Measurements from ENCODE around the gene TMPRSS2.

TMPRSS2 gene

GRCh38 chr21:41507521-41508414 lies at the start of gene TMPRSS2:
TSS of gene TMPRSS2 (minus strand) at chr21:41508158. CDS start at chr21:41498133, 10,025 bp downstream.
- Histone ChIP-seq H3K4me1 (ENCODE audit: control insufficient read depth in 1 of 2, insufficient read depth in 2 of 2, low read length in 2 of 2) (peaks cover 0 to 14% of the 10 kb centered on the region in 2 donors), H3K27ac (ENCODE audit: low read length) (peak within 1 kb of the TSS; percentile 84), H3K9me3 (ENCODE audit: control insufficient read depth in 1 of 2, low read length in 2 of 2) (no peaks in the 10 kb centered on the region), H3K36me3 (ENCODE audit: control insufficient read depth in 1 of 2, insufficient read depth in 2 of 2, low read length in 2 of 2) (no peaks in the 10 kb centered on the region), H3K4me3 (ENCODE audit: low read depth in 1 of 2, low read length in 2 of 2) (peak within 1 kb of the TSS; percentile 41 to 46), H3K27me3 (ENCODE audit: low read depth, low read length) (peaks cover 12% of the 10 kb centered on the region)

- no peak overlapping the region for H3K4me3 ChIP-seq (ENCODE audit: low read depth in 1 of 2, low read length in 2 of 2)
- no peaks in the 10 kb centered on the region for H3K36me3 ChIP-seq (ENCODE audit: control insufficient read depth in 1 of 2, insufficient read depth in 2 of 2, low read length in 2 of 2)
- no peaks in the 10 kb centered on the region for H3K4me1 ChIP-seq (ENCODE audit: control insufficient read depth in 1 of 2, insufficient read depth in 2 of 2, low read length in 2 of 2)
- no peaks in the 10 kb centered on the region for H3K9me3 ChIP-seq (ENCODE audit: control insufficient read depth in 1 of 2, low read length in 2 of 2)
- H3K27ac ChIP-seq (ENCODE audit: low read length), result no peak overlapping the region
- H3K27me3 ChIP-seq (ENCODE audit: low read depth, low read length), result no peaks in the 10 kb centered on the region
These were observed 47.1 kb upstream of the TMPRSS2 start for GRCh38 chr21:41555057-41555456.

DNA sequence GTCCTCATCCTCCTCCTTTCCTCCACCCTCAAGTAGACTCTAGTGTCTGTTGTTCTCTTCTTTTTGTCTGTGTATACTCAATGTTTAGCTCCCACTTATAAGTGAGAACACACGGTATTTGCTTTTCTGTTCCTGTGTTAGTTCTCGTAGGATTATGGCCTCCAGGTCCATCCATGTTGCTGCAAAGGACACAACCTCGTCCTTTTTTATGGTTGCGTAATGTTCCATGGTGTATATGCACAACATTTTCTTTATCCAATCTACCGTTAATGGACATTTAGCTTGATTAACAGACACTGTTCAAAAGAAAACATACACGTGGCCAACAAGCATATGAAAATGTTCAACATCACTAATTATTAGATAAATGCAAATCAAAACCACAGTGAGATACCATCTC lies 44.3 kb upstream of the TMPRSS2 start:
- Histone ChIP-seq H3K27me3 (ENCODE audit: low read depth, low read length) (peaks cover 3% of the 10 kb centered on the region), H3K36me3 (ENCODE audit: control insufficient read depth in 1 of 2, insufficient read depth in 2 of 2, low read length in 2 of 2) (no peaks in the 10 kb centered on the region), H3K9me3 (ENCODE audit: control insufficient read depth in 1 of 2, low read length in 2 of 2) (no peaks in the 10 kb centered on the region), H3K4me3 (ENCODE audit: low read depth in 1 of 2, low read length in 2 of 2) (no peak overlapping the region), H3K4me1 (ENCODE audit: control insufficient read depth in 1 of 2, insufficient read depth in 2 of 2, low read length in 2 of 2) (no peaks in the 10 kb centered on the region), H3K27ac (ENCODE audit: low read length) (no peak overlapping the region)

GRCh38 chr21:41548781-41549180 lies 40.8 kb upstream of the TMPRSS2 start:
- Histone ChIP-seq H3K36me3 (ENCODE audit: control insufficient read depth in 1 of 2, insufficient read depth in 2 of 2, low read length in 2 of 2) (no peaks in the 10 kb centered on the region), H3K27ac (ENCODE audit: low read length) (no peak overlapping the region), H3K9me3 (ENCODE audit: control insufficient read depth in 1 of 2, low read length in 2 of 2) (no peaks in the 10 kb centered on the region), H3K27me3 (ENCODE audit: low read depth, low read length) (peaks cover 3% of the 10 kb centered on the region), H3K4me1 (ENCODE audit: control insufficient read depth in 1 of 2, insufficient read depth in 2 of 2, low read length in 2 of 2) (no peaks in the 10 kb centered on the region), H3K4me3 (ENCODE audit: low read depth in 1 of 2, low read length in 2 of 2) (no peak overlapping the region)

- Histone ChIP-seq H3K36me3 (ENCODE audit: control insufficient read depth in 1 of 2, insufficient read depth in 2 of 2, low read length in 2 of 2) (no peaks in the 10 kb centered on the region), H3K27ac (ENCODE audit: low read length) (no peak overlapping the region), H3K27me3 (ENCODE audit: low read depth, low read length) (peaks cover 3% of the 10 kb centered on the region), H3K9me3 (ENCODE audit: control insufficient read depth in 1 of 2, low read length in 2 of 2) (no peaks in the 10 kb centered on the region), H3K4me1 (ENCODE audit: control insufficient read depth in 1 of 2, insufficient read depth in 2 of 2, low read length in 2 of 2) (no peaks in the 10 kb centered on the region), H3K4me3 (ENCODE audit: low read depth in 1 of 2, low read length in 2 of 2) (no peak overlapping the region)
These were observed 39.2 kb upstream of the TMPRSS2 start for GRCh38 chr21:41547111-41547510.

DNA sequence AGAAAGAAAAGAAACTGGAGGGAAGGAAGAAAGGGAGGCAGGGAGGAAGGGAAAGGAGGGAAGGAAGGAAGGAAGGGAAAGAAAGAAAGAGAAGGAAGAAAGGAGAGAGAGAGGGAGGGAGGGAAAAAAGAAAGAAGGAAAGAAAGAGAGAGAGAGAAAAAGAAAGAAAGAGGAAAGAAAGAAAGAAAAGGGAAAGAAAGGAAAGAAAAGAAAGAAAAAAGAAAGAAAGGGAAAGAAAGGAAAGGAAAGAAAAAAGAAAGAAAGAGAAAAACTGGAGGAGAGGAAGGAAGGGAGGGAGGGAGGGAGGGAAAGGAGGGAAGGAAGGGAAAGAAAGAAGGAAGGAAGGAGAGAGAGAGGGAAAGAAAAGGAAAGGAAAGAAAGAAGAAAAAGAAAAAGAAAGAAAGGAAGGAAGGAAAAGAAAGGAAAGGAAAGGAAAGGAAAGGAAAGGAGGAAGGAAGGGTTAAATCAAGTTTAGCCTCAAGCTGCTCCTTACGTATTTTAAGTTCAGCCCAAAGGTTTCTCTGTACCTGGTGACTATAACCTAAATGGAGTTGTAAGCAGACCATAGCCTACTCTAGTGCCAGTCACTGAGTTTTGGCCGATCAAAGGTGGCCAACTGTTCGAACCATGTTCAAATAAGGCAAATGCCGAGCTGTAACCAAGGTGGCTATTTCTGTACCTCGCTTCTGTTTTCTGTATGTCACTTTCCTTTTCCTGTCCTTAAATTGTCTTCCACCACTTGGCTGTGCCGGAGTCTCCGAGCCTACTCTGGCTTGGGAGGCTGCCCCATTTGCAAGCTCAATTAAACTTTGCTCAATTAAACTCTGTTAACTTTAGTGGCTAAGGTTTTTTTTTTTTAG lies 37.8 kb upstream of the TMPRSS2 start:
- H3K9me3 ChIP-seq (ENCODE audit: control insufficient read depth in 1 of 2, low read length in 2 of 2), result no peaks in the 10 kb centered on the region
- H3K27ac ChIP-seq (ENCODE audit: low read length), result no peak overlapping the region
- H3K4me3 ChIP-seq (ENCODE audit: low read depth in 1 of 2, low read length in 2 of 2), result no peak overlapping the region
- H3K27me3 ChIP-seq (ENCODE audit: low read depth, low read length), result peaks cover 3% of the 10 kb centered on the region
- H3K36me3 ChIP-seq (ENCODE audit: control insufficient read depth in 1 of 2, insufficient read depth in 2 of 2, low read length in 2 of 2), result no peaks in the 10 kb centered on the region
- no peaks in the 10 kb centered on the region for H3K4me1 ChIP-seq (ENCODE audit: control insufficient read depth in 1 of 2, insufficient read depth in 2 of 2, low read length in 2 of 2)

DNA sequence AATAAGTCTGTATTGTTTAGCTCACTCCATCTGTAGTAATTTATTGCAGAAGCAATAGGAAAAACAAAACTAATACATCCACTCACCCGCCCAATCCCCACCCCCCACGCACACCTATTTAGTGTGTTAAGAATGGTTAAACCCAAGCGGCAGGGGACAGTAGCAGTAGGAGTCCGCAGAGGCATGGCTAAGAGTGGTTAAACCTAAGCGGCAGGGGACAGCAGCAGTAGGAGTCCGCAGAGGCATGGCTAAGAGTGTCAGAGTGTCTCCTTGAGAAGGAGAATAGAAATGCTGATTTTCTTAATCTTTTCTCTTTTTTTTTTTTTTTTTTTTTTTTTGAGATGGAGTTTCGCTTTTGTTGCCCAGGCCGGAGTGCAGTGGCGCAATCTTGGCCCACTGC lies 34.8 kb upstream of the TMPRSS2 start:
- no peaks in the 10 kb centered on the region for H3K4me1 ChIP-seq (ENCODE audit: control insufficient read depth in 1 of 2, insufficient read depth in 2 of 2, low read length in 2 of 2)
- no peaks in the 10 kb centered on the region for H3K36me3 ChIP-seq (ENCODE audit: control insufficient read depth in 1 of 2, insufficient read depth in 2 of 2, low read length in 2 of 2)
- no peak overlapping the region for H3K27ac ChIP-seq (ENCODE audit: low read length)
- H3K4me3 ChIP-seq (ENCODE audit: low read depth in 1 of 2, low read length in 2 of 2), result no peak overlapping the region
- H3K9me3 ChIP-seq (ENCODE audit: control insufficient read depth in 1 of 2, low read length in 2 of 2), result no peaks in the 10 kb centered on the region
- H3K27me3 ChIP-seq (ENCODE audit: low read depth, low read length), result no peaks in the 10 kb centered on the region

- Histone ChIP-seq H3K27me3 (ENCODE audit: low read depth, low read length) (no peaks in the 10 kb centered on the region), H3K4me3 (ENCODE audit: low read depth in 1 of 2, low read length in 2 of 2) (no peak overlapping the region), H3K9me3 (ENCODE audit: control insufficient read depth in 1 of 2, low read length in 2 of 2) (no peaks in the 10 kb centered on the region), H3K4me1 (ENCODE audit: control insufficient read depth in 1 of 2, insufficient read depth in 2 of 2, low read length in 2 of 2) (no peaks in the 10 kb centered on the region), H3K36me3 (ENCODE audit: control insufficient read depth in 1 of 2, insufficient read depth in 2 of 2, low read length in 2 of 2) (no peaks in the 10 kb centered on the region), H3K27ac (ENCODE audit: low read length) (no peak overlapping the region)
These were observed 29.4 kb upstream of the TMPRSS2 start for GRCh38 chr21:41537356-41537755.

DNA sequence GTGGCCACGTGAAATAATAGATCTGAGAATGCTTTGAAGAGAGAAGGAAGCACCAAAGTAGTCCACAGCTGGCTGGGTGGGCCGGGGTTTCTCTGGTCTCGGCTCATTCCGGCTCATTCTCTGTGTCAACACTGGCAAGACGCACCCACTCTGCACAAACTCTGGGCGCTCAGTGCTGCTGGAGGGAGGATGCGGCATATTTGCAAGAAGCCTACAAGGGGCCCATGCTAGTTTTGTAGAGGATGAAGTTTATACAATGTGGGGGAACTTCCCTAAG lies 28.8 kb upstream of the TMPRSS2 start:
- H3K27me3 ChIP-seq (ENCODE audit: low read depth, low read length), result no peaks in the 10 kb centered on the region
- H3K4me3 ChIP-seq (ENCODE audit: low read depth in 1 of 2, low read length in 2 of 2), result no peak overlapping the region
- no peaks in the 10 kb centered on the region for H3K36me3 ChIP-seq (ENCODE audit: control insufficient read depth in 1 of 2, insufficient read depth in 2 of 2, low read length in 2 of 2)
- no peaks in the 10 kb centered on the region for H3K9me3 ChIP-seq (ENCODE audit: control insufficient read depth in 1 of 2, low read length in 2 of 2)
- no peak overlapping the region for H3K27ac ChIP-seq (ENCODE audit: low read length)
- no peaks in the 10 kb centered on the region for H3K4me1 ChIP-seq (ENCODE audit: control insufficient read depth in 1 of 2, insufficient read depth in 2 of 2, low read length in 2 of 2)

- Histone ChIP-seq H3K27ac (ENCODE audit: low read length) (no peak overlapping the region), H3K27me3 (ENCODE audit: low read depth, low read length) (no peaks in the 10 kb centered on the region), H3K4me3 (ENCODE audit: low read depth in 1 of 2, low read length in 2 of 2) (no peak overlapping the region), H3K36me3 (ENCODE audit: control insufficient read depth in 1 of 2, insufficient read depth in 2 of 2, low read length in 2 of 2) (no peaks in the 10 kb centered on the region), H3K4me1 (ENCODE audit: control insufficient read depth in 1 of 2, insufficient read depth in 2 of 2, low read length in 2 of 2) (no peaks in the 10 kb centered on the region), H3K9me3 (ENCODE audit: control insufficient read depth in 1 of 2, low read length in 2 of 2) (no peaks in the 10 kb centered on the region)
These were observed 28.3 kb upstream of the TMPRSS2 start for GRCh38 chr21:41536076-41536826.

- H3K27ac ChIP-seq (ENCODE audit: low read length), result no peak overlapping the region
These were observed 22.4 kb upstream of the TMPRSS2 start for GRCh38 chr21:41530366-41530765.

More at GRCh38 chr21:41530366-41530765, 22.4 kb upstream of the TMPRSS2 start:
- Histone ChIP-seq H3K4me1 (ENCODE audit: control insufficient read depth in 1 of 2, insufficient read depth in 2 of 2, low read length in 2 of 2) (no peaks in the 10 kb centered on the region), H3K9me3 (ENCODE audit: control insufficient read depth in 1 of 2, low read length in 2 of 2) (no peaks in the 10 kb centered on the region), H3K27me3 (ENCODE audit: low read depth, low read length) (no peaks in the 10 kb centered on the region), H3K36me3 (ENCODE audit: control insufficient read depth in 1 of 2, insufficient read depth in 2 of 2, low read length in 2 of 2) (no peaks in the 10 kb centered on the region), H3K4me3 (ENCODE audit: low read depth in 1 of 2, low read length in 2 of 2) (no peak overlapping the region)
